Measurements from ENCODE around the gene TSPAN9. TPM values are rescaled to one million over a fixed set of nuclear protein-coding genes. Genes with fewer than 3 reads are reported as not detected.

The TSPAN9 gene
- total and polyA plus RNA-seq, 10 of the 15 experiments (the other 5 are each of a cell fraction or from before 2014, with no cell fraction given), result 0.03 to 1.0 (median 0.12) TPM; not detected in 5

GRCh38 chr12:3257411-3257810 is 180.2 kb downstream of the TSPAN9 start:
- Histone ChIP-seq H3K4me2 (ENCODE audit: control insufficient read depth, insufficient read depth) (no peak overlapping the region), H2AFZ (ENCODE audit: control insufficient read depth, low read depth, low read length) (no peak overlapping the region), H3K4me3 (no peak overlapping the region), H3K9me3 (replicated peaks; ENCODE audit: control insufficient read depth, insufficient read depth, low read length) (no peaks in the 10 kb centered on the region), H4K20me1 (ENCODE audit: control insufficient read depth, insufficient read depth) (no peaks in the 10 kb centered on the region), H3K27me3 (replicated peaks in 1 of 2; ENCODE audit: control insufficient read depth in 2 of 2, insufficient read depth in 2 of 2, low read length in 1 of 2) (peaks cover 0 to 2% of the 10 kb centered on the region in 2 experiments; a peak in 2 of 4 replicates), H3K9ac (ENCODE audit: control insufficient read depth, insufficient read depth, low read length) (no peak overlapping the region), H3K79me2 (ENCODE audit: control insufficient read depth, insufficient read depth, low read length) (no peaks in the 10 kb centered on the region), H3K36me3 (ENCODE audit: control insufficient read depth in 2 of 2, insufficient read depth in 2 of 2, low read length in 1 of 2) (no peaks in the 10 kb centered on the region), H3K4me1 (ENCODE audit: control insufficient read depth, insufficient read depth, low read length) (no peaks in the 10 kb centered on the region), H3K27ac (ENCODE audit: control insufficient read depth, insufficient read depth) (no peak overlapping the region)
- 55% methylated on average over 7 of the region's 7 CpGs for WGBS (ENCODE audit: insufficient coverage, insufficient replicate concordance, low lambda C conversion rate, missing lambda C conversion rate)
- intact Hi-C loops (cut with micrococcal nuclease; ENCODE audit: unreplicated experiment) (no loop called here), in situ Hi-C loops (cut with MboI) (no loop called here)
- SMC1A ChIA-PET (ENCODE audit: uncharacterized antibody, unreplicated experiment), result no interaction called here
- RAD21 ChIA-PET (ENCODE audit: unreplicated experiment), result no interaction called here
- BruUV-seq (replicated peaks), result no TSS peak
- DNase-seq (ENCODE audit: low read depth, low spot score) (no peak), FAIRE-seq (no peak), ATAC-seq (no peak)
- CTCF ChIA-PET, result no interaction called here
- POLR2A ChIA-PET, result no interaction called here
- TF ChIP-seq ZNF207 (IDR thresholded peaks at IDR 0.05; ENCODE audit: borderline replicate concordance), result no peak

- DNase-seq (ENCODE audit: low read depth, low spot score) (no peak), FAIRE-seq (no peak), ATAC-seq (no peak)
- no peaks in the 10 kb centered on the region for H3K9me3 ChIP-seq (replicated peaks; ENCODE audit: control insufficient read depth, insufficient read depth, low read length)
- intact Hi-C loops (cut with micrococcal nuclease; ENCODE audit: unreplicated experiment) (no loop called here), in situ Hi-C loops (cut with MboI) (no loop called here)
- no peak overlapping the region for H3K4me2 ChIP-seq (ENCODE audit: control insufficient read depth, insufficient read depth)
- 69% methylated on average over 8 of the region's 8 CpGs for WGBS (ENCODE audit: insufficient coverage, insufficient replicate concordance, low lambda C conversion rate, missing lambda C conversion rate)
- CTCF ChIA-PET, result interaction anchor here (1.0 kb wide), 1 partner anchor 14 kb away, joined by 3 read pairs; no protein-coding TSS in a partner anchor
- no peak overlapping the region for H2AFZ ChIP-seq (ENCODE audit: control insufficient read depth, low read depth, low read length)
- H4K20me1 ChIP-seq (ENCODE audit: control insufficient read depth, insufficient read depth), result no peaks in the 10 kb centered on the region
- SMC1A ChIA-PET (ENCODE audit: uncharacterized antibody, unreplicated experiment), result no interaction called here
- H3K27ac ChIP-seq (ENCODE audit: control insufficient read depth, insufficient read depth), result no peak overlapping the region
- H3K27me3 ChIP-seq (replicated peaks in 1 of 2; ENCODE audit: control insufficient read depth in 2 of 2, insufficient read depth in 2 of 2, low read length in 1 of 2), result peaks cover 0 to 2% of the 10 kb centered on the region in 2 experiments; a peak in 3 of 4 replicates
- no peaks in the 10 kb centered on the region for H3K36me3 ChIP-seq (ENCODE audit: control insufficient read depth in 2 of 2, insufficient read depth in 2 of 2, low read length in 1 of 2)
- no peak overlapping the region for H3K9ac ChIP-seq (ENCODE audit: control insufficient read depth, insufficient read depth, low read length)
- BruUV-seq (replicated peaks), result no TSS peak
- no peaks in the 10 kb centered on the region for H3K79me2 ChIP-seq (ENCODE audit: control insufficient read depth, insufficient read depth, low read length)
- POLR2A ChIA-PET, result no interaction called here
- H3K4me3 ChIP-seq, result no peak overlapping the region
- no peaks in the 10 kb centered on the region for H3K4me1 ChIP-seq (ENCODE audit: control insufficient read depth, insufficient read depth, low read length)
- RAD21 ChIA-PET (ENCODE audit: unreplicated experiment), result no interaction called here
- TF ChIP-seq CBX5 (IDR thresholded peaks at IDR 0.05; ENCODE audit: low read depth) (no peak), PAX5 (IDR thresholded peaks at IDR 0.05; ENCODE audit: borderline replicate concordance, low read depth, low read length) (no peak), RUNX3 (IDR thresholded peaks at IDR 0.05; ENCODE audit: low read length) (no peak), HDAC2 (IDR thresholded peaks at IDR 0.05) (no peak), TCF7 (IDR thresholded peaks at IDR 0.05; ENCODE audit: borderline replicate concordance) (no peak), SREBF1 (IDR thresholded peaks at IDR 0.05; ENCODE audit: low read length) (no peak), TBL1XR1 (IDR thresholded peaks at IDR 0.05; ENCODE audit: low read depth, low read length) (no peak), POLR2A (IDR thresholded peaks at IDR 0.05; ENCODE audit: low read depth, low read length) (no peak), SMARCA5 (IDR thresholded peaks at IDR 0.05) (no peak), CEBPB (IDR thresholded peaks at IDR 0.05; ENCODE audit: borderline replicate concordance in 1 of 2, low read depth in 2 of 2, low read length in 2 of 2) (no peak), ZNF622 (IDR thresholded peaks at IDR 0.05) (no peak)
- TF ChIP-seq, protein P1, sequence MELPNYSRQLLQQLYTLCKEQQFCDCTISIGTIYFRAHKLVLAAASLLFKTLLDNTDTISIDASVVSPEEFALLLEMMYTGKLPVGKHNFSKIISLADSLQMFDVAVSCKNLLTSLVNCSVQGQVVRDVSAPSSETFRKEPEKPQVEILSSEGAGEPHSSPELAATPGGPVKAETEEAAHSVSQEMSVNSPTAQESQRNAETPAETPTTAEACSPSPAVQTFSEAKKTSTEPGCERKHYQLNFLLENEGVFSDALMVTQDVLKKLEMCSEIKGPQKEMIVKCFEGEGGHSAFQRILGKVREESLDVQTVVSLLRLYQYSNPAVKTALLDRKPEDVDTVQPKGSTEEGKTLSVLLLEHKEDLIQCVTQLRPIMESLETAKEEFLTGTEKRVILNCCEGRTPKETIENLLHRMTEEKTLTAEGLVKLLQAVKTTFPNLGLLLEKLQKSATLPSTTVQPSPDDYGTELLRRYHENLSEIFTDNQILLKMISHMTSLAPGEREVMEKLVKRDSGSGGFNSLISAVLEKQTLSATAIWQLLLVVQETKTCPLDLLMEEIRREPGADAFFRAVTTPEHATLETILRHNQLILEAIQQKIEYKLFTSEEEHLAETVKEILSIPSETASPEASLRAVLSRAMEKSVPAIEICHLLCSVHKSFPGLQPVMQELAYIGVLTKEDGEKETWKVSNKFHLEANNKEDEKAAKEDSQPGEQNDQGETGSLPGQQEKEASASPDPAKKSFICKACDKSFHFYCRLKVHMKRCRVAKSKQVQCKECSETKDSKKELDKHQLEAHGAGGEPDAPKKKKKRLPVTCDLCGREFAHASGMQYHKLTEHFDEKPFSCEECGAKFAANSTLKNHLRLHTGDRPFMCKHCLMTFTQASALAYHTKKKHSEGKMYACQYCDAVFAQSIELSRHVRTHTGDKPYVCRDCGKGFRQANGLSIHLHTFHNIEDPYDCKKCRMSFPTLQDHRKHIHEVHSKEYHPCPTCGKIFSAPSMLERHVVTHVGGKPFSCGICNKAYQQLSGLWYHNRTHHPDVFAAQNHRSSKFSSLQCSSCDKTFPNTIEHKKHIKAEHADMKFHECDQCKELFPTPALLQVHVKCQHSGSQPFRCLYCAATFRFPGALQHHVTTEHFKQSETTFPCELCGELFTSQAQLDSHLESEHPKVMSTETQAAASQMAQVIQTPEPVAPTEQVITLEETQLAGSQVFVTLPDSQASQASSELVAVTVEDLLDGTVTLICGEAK (IDR thresholded peaks at IDR 0.05; ENCODE audit: borderline replicate concordance), result no peak
- TF ChIP-seq, protein P2, sequence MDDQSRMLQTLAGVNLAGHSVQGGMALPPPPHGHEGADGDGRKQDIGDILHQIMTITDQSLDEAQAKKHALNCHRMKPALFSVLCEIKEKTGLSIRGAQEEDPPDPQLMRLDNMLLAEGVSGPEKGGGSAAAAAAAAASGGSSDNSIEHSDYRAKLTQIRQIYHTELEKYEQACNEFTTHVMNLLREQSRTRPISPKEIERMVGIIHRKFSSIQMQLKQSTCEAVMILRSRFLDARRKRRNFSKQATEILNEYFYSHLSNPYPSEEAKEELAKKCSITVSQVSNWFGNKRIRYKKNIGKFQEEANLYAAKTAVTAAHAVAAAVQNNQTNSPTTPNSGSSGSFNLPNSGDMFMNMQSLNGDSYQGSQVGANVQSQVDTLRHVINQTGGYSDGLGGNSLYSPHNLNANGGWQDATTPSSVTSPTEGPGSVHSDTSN (IDR thresholded peaks at IDR 0.05; ENCODE audit: insufficient replicate concordance, low read depth, low read length), result no peak
These were observed 182.8 kb downstream of the TSPAN9 start for GRCh38 chr12:3259973-3260372.
